ENCODE measurements around the gene SLC26A11.

GRCh38 chr17:80219763-80220053 is 519 bp upstream of the SLC26A11 start:
- TF ChIP-seq CTCF (IDR thresholded peaks at IDR 0.05) (no peak), ZFX (IDR thresholded peaks at IDR 0.05; ENCODE audit: borderline replicate concordance) (no peak)

Measured in 22Rv1 (cell line).